ENCODE data around the gene CDK9.

Gene CDK9

DNA sequence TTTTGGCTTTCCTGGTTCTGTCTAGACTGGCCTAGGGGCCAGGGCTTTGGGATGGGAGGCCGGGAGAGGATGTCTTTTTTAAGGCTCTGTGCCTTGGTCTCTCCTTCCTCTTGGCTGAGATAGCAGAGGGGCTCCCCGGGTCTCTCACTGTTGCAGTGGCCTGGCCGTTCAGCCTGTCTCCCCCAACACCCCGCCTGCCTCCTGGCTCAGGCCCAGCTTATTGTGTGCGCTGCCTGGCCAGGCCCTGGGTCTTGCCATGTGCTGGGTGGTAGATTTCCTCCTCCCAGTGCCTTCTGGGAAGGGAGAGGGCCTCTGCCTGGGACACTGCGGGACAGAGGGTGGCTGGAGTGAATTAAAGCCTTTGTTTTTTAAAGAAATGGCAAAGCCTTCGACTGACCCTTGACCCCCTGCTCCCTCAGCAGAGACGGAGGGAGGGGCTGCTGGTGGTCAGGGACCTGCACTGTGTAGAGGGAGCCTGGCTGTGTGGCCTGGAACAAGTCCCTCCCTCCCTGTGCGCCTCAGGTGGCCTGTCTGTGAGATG lies 27.9 kb downstream of the CDK9 start:
- no peak overlapping the region for H3K4me3 ChIP-seq (ENCODE audit: low read depth, low read length)
- TF ChIP-seq, protein P1, sequence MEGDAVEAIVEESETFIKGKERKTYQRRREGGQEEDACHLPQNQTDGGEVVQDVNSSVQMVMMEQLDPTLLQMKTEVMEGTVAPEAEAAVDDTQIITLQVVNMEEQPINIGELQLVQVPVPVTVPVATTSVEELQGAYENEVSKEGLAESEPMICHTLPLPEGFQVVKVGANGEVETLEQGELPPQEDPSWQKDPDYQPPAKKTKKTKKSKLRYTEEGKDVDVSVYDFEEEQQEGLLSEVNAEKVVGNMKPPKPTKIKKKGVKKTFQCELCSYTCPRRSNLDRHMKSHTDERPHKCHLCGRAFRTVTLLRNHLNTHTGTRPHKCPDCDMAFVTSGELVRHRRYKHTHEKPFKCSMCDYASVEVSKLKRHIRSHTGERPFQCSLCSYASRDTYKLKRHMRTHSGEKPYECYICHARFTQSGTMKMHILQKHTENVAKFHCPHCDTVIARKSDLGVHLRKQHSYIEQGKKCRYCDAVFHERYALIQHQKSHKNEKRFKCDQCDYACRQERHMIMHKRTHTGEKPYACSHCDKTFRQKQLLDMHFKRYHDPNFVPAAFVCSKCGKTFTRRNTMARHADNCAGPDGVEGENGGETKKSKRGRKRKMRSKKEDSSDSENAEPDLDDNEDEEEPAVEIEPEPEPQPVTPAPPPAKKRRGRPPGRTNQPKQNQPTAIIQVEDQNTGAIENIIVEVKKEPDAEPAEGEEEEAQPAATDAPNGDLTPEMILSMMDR (IDR thresholded peaks at IDR 0.05; ENCODE audit: borderline replicate concordance, insufficient read depth, low read depth, low read length) = no peak

DNA sequence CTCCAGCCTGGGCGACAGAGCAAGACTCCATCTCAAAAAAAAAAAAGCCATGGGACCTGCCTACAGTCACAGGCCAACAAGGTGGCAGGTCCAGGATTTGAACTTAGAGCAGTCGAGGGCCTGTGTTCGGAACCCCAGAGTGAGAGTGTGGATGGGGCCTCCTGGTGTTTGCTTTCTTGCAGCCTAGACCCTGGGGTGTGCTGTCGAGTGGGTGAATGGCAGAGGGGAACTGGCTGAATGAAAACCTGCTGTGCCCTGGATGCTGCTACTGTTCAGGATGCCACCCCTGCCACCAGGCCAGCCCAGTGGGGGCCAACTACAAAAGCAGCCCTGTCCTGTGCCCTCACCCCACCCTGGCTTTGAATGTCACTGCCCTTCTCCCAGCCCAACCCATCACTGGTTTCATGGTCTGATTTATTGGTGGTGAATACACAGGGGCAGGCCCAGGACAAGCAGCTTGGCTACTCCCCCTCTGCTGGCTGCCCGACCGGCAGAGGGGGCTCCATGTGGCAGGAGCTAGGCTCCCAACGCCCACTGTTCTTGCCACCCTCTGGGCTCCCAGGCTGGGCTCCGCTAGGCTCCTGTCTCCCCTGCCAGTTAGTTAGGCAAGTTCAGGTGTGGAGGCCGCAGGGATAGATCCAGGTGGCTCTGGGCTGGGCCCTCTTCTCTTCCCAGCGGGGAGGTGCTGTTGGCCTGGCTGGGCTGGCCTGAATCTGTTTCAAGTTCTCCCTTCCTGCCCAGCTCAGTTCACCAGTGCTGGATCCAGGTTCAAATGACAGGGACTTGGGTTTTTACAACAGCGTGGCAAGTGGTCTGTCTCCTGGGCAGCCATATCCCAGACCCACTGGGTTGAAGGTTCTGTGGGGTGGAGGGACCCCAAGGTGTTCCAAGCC lies 29.0 kb downstream of the CDK9 start:
- no peak overlapping the region for H3K4me3 ChIP-seq (ENCODE audit: low read depth, low read length)
- TF ChIP-seq, protein P1 (IDR thresholded peaks at IDR 0.05; ENCODE audit: borderline replicate concordance, insufficient read depth, low read depth, low read length) = no peak

DNA sequence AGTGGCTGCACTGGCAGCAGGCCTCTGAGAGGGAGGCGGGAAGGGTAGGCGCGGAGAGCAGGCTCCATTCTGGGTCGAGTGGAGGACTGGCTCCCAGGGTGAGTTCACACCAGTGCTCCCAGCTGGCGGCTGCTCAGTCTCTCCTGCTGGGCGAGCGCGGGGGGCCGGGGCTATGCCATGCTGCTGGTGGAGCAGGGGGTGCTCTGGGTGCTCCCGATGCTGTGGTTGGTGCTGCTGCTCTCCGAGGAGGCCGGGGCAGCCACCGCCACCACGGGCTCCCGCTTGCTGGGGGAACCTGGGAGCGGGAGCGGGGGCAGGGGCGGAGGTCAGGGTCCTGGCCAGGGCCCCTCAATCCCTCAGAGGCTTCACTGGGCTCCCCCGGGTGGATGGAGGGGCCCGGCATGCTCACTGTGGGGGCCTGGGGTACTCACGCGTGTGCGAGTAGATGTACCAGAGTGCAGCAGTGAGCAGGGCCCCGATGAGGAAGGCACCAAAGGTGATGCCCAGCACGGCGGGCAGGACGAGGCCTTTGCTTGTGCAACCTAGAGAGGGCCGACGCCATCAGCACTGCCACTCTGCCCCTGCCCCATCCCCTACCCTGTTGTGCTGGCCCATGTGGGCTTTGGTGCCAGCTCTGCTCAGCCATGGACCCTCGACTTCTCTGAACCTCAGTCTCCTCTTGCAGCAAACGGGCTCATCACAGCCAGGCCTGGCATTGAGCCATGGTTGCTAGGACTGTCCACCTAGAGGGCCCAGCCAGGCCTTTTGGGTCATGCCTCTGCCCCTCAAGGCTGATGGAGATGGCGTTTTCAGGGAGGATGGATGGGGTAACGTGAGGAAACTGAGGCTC lies 29.9 kb downstream of the CDK9 start:
- TF ChIP-seq, protein P1 (IDR thresholded peaks at IDR 0.05; ENCODE audit: borderline replicate concordance, insufficient read depth, low read depth, low read length) = no peak
- H3K4me3 ChIP-seq (ENCODE audit: low read depth, low read length) = no peak overlapping the region

GRCh38 chr9:127816362-127816725 lies 30.5 kb downstream of the CDK9 start:
- H3K4me3 ChIP-seq (ENCODE audit: low read depth, low read length) = no peak overlapping the region
- TF ChIP-seq, protein P1 (IDR thresholded peaks at IDR 0.05; ENCODE audit: borderline replicate concordance, insufficient read depth, low read depth, low read length) = no peak

GRCh38 chr9:127816728-127817127 lies 30.9 kb downstream of the CDK9 start:
- H3K4me3 ChIP-seq (ENCODE audit: low read depth, low read length) = no peak overlapping the region
- TF ChIP-seq, protein P1 (IDR thresholded peaks at IDR 0.05; ENCODE audit: borderline replicate concordance, insufficient read depth, low read depth, low read length) = no peak

- TF ChIP-seq, protein P1 (IDR thresholded peaks at IDR 0.05; ENCODE audit: borderline replicate concordance, insufficient read depth, low read depth, low read length) = no peak
- H3K4me3 ChIP-seq (ENCODE audit: low read depth, low read length) = no peak overlapping the region
These were observed 32.1 kb downstream of the CDK9 start for GRCh38 chr9:127817881-127818434.
